ENCODE measurements around the gene PDE4D. TPM values are rescaled to one million over a fixed set of nuclear protein-coding genes. Genes with fewer than 3 reads are reported as not detected.

PDE4D gene
- total and polyA plus RNA-seq, 2 donors (not counting 1 experiment from before 2014, with no cell fraction given) = 14.9 to 171 TPM

GRCh38 chr5:59093329-59093728 lies 800.2 kb downstream of the PDE4D start:
- no peaks in the 10 kb centered on the region for H3K79me2 ChIP-seq (ENCODE audit: control insufficient read depth, insufficient read depth, low read length)
- no peak for TF ChIP-seq CTCF (IDR thresholded peaks at IDR 0.05)
- no peak for TF ChIP-seq EZH2 (IDR thresholded peaks at IDR 0.05; ENCODE audit: borderline replicate concordance, insufficient read depth, low read depth, low read length, poor library complexity, severe bottlenecking)
- H3K4me3 ChIP-seq (ENCODE audit: control extremely low read depth in 1 of 5, extremely low read depth in 1 of 5, insufficient read depth in 1 of 5, low read depth in 2 of 5, low read length in 4 of 5) = no peak overlapping the region
- Mint-ChIP-seq H3K9me3 (ENCODE audit: insufficient read depth) (no peaks in the 10 kb centered on the region), H3K4me1 (no peaks in the 10 kb centered on the region), H3K4me3 (no peak overlapping the region), H3K27me3 (peaks cover 5% of the 10 kb centered on the region), H3K27ac (no peak overlapping the region)
- H3K4me1 ChIP-seq (ENCODE audit: control insufficient read depth in 2 of 2, insufficient read depth in 2 of 2, low read length in 2 of 2) = no peaks in the 10 kb centered on the region
- ATAC-seq (ENCODE audit: low read depth) = no peak
- no peak overlapping the region for H3K27ac ChIP-seq (ENCODE audit: low read length in 2 of 2)
- no peak for DNase-seq
- intact Hi-C loops (cut with micrococcal nuclease) = no loop called here
- no peaks in the 10 kb centered on the region for H3K9me3 ChIP-seq (ENCODE audit: control extremely low read depth in 1 of 3, control insufficient read depth in 2 of 3, insufficient read depth in 1 of 3, low read length in 2 of 3)
- POLR2A ChIA-PET = no interaction called here
- WGBS (ENCODE audit: insufficient coverage) = 94% methylated on average over 2 of the region's 6 CpGs
- CTCF ChIA-PET = no interaction called here
- H3K36me3 ChIP-seq (replicated peaks in 1 of 2; ENCODE audit: control extremely low read depth in 1 of 2, control insufficient read depth in 1 of 2, extremely low read depth in 1 of 2, insufficient read depth in 2 of 2, low read length in 1 of 2) = no peaks in the 10 kb centered on the region
- H3K4me2 ChIP-seq (replicated peaks; ENCODE audit: low read depth, low read length, poor library complexity, severe bottlenecking) = no peak overlapping the region
- no peaks in the 10 kb centered on the region for H4K20me1 ChIP-seq (ENCODE audit: control insufficient read depth, insufficient read depth, low read length, poor library complexity, severe bottlenecking)
- H2AFZ ChIP-seq (ENCODE audit: insufficient read depth, low read depth, low read length, poor library complexity, severe bottlenecking) = no peak overlapping the region
- H3K27me3 ChIP-seq (replicated peaks in 1 of 4; ENCODE audit: control extremely low read depth in 1 of 4, control insufficient read depth in 3 of 4, insufficient read depth in 4 of 4, low read length in 3 of 4) = no peaks in the 10 kb centered on the region
- no peak overlapping the region for H3K9ac ChIP-seq (ENCODE audit: low read length)

GRCh38 chr5:59092758-59093157 lies 800.8 kb downstream of the PDE4D start:
- ATAC-seq (ENCODE audit: low read depth) = no peak
- Histone ChIP-seq H4K20me1 (ENCODE audit: control insufficient read depth, insufficient read depth, low read length, poor library complexity, severe bottlenecking) (no peaks in the 10 kb centered on the region), H3K27ac (ENCODE audit: low read length in 2 of 2) (no peak overlapping the region), H3K4me3 (ENCODE audit: control extremely low read depth in 1 of 5, extremely low read depth in 1 of 5, insufficient read depth in 1 of 5, low read depth in 2 of 5, low read length in 4 of 5) (no peak overlapping the region), H3K9ac (ENCODE audit: low read length) (no peak overlapping the region), H3K36me3 (replicated peaks in 1 of 2; ENCODE audit: control extremely low read depth in 1 of 2, control insufficient read depth in 1 of 2, extremely low read depth in 1 of 2, insufficient read depth in 2 of 2, low read length in 1 of 2) (no peaks in the 10 kb centered on the region), H2AFZ (ENCODE audit: insufficient read depth, low read depth, low read length, poor library complexity, severe bottlenecking) (no peak overlapping the region), H3K4me2 (replicated peaks; ENCODE audit: low read depth, low read length, poor library complexity, severe bottlenecking) (no peak overlapping the region), H3K4me1 (ENCODE audit: control insufficient read depth in 2 of 2, insufficient read depth in 2 of 2, low read length in 2 of 2) (no peaks in the 10 kb centered on the region), H3K79me2 (ENCODE audit: control insufficient read depth, insufficient read depth, low read length) (no peaks in the 10 kb centered on the region), H3K9me3 (ENCODE audit: control extremely low read depth in 1 of 3, control insufficient read depth in 2 of 3, insufficient read depth in 1 of 3, low read length in 2 of 3) (no peaks in the 10 kb centered on the region), H3K27me3 (replicated peaks in 1 of 4; ENCODE audit: control extremely low read depth in 1 of 4, control insufficient read depth in 3 of 4, insufficient read depth in 4 of 4, low read length in 3 of 4) (no peaks in the 10 kb centered on the region)
- WGBS (ENCODE audit: insufficient coverage) = 95% methylated on average over 4 of the region's 5 CpGs
- Mint-ChIP-seq H3K27me3 (peaks cover 7% of the 10 kb centered on the region), H3K27ac (no peak overlapping the region), H3K4me3 (no peak overlapping the region), H3K4me1 (no peaks in the 10 kb centered on the region), H3K9me3 (ENCODE audit: insufficient read depth) (no peaks in the 10 kb centered on the region)
- DNase-seq = no peak
- ChIA-PET POLR2A (no interaction called here), CTCF (no interaction called here)
- intact Hi-C loops (cut with micrococcal nuclease) = no loop called here
- no peak for TF ChIP-seq EZH2 (IDR thresholded peaks at IDR 0.05; ENCODE audit: borderline replicate concordance, insufficient read depth, low read depth, low read length, poor library complexity, severe bottlenecking)
- no peak for TF ChIP-seq CTCF (IDR thresholded peaks at IDR 0.05)
